ENCODE measurements around the gene CAMK1.

The CAMK1 gene

GRCh38 chr3:9769426-9770275, at the start of gene CAMK1:
Gene CAMK1 (minus strand): TSS chr3:9769947. CDS start chr3:9767749, 2,198 bp downstream.
- DNase-seq: peak; percentile 82

GRCh38 chr3:9818666-9819335, 49.1 kb upstream of the CAMK1 start:
- DNase-seq: no peak

- no peak for DNase-seq
Measured at GRCh38 chr3:9817436-9817835, 47.7 kb upstream of the CAMK1 start.

GRCh38 chr3:9815986-9816385, 46.2 kb upstream of the CAMK1 start:
- no peak for DNase-seq

GRCh38 chr3:9812870-9813483, 43.2 kb upstream of the CAMK1 start:
- no peak for DNase-seq

GRCh38 chr3:9810846-9811245, 41.1 kb upstream of the CAMK1 start:
- DNase-seq: no peak

GRCh38 chr3:9810433-9810770, 40.7 kb upstream of the CAMK1 start:
- DNase-seq: no peak

- peak; percentile 66 for DNase-seq
Measured at GRCh38 chr3:9809615-9810432, 40.1 kb upstream of the CAMK1 start, which contains the start of gene TTLL3. Gene TTLL3 (plus strand): TSS chr3:9810262. CDS start chr3:9810662, 400 bp downstream.

GRCh38 chr3:9809239-9809614, 39.5 kb upstream of the CAMK1 start:
- peak; percentile 40 for DNase-seq

- DNase-seq: peak; percentile 64
Measured at GRCh38 chr3:9808345-9809037, 38.7 kb upstream of the CAMK1 start.

- no peak for DNase-seq
Measured at GRCh38 chr3:9807981-9808344, 38.2 kb upstream of the CAMK1 start.

GRCh38 chr3:9806688-9807589, 37.2 kb upstream of the CAMK1 start:
- DNase-seq: no peak

- no peak for DNase-seq
Measured at GRCh38 chr3:9806137-9806536, 36.4 kb upstream of the CAMK1 start.

GRCh38 chr3:9804996-9805395, 35.2 kb upstream of the CAMK1 start:
- DNase-seq: no peak

GRCh38 chr3:9803494-9803893, 33.7 kb upstream of the CAMK1 start:
- DNase-seq: no peak

GRCh38 chr3:9800529-9800928, 30.8 kb upstream of the CAMK1 start:
- no peak for DNase-seq

GRCh38 chr3:9797196-9797945, 27.6 kb upstream of the CAMK1 start:
- no peak for DNase-seq

- no peak for DNase-seq
Measured at GRCh38 chr3:9795207-9795606, 25.5 kb upstream of the CAMK1 start.

GRCh38 chr3:9794400-9794799, 24.7 kb upstream of the CAMK1 start:
- no peak for DNase-seq

- DNase-seq: peak; percentile 59
Measured at GRCh38 chr3:9793161-9793781, 23.5 kb upstream of the CAMK1 start.

Measured in stimulated activated CD8-positive, alpha-beta memory T cell treated with anti-CD3 and anti-CD28 coated beads, Interleukin-4, amount 100 ng/mL, for 48 hours (primary cell).